Right atrium auricular region (tissue), 2 donors: ENCODE results near the gene LRRC4B. TPM values are rescaled to one million over a fixed set of nuclear protein-coding genes. Genes with fewer than 3 reads are reported as not detected.
A peak's percentile ranks its signal among the peaks of the same experiment; 100 is the strongest.

Source experiments
- DNase-seq: peaks from one replicate; pipeline ENCODE4 v3.0.0-alpha.2; 2019; ENCODE audit warnings: low spot score
- H3K27ac ChIP-seq, 2 donors: fragments of 200-600 bp; sonication (generic); 1 replicate in 1 of 2; 2 replicates in 1 of 2; pipeline ENCODE4 v1.5.1; 2016 to 2019
- H3K27me3 ChIP-seq, 2 donors: fragments of 200-600 bp; sonication (generic); one replicate each; pipeline versions ENCODE4 v1.5.1 to v1.6.0; 2017 to 2019
- H3K36me3 ChIP-seq: fragments of 200-600 bp; sonication (generic); one replicate; pipeline ENCODE4 v1.5.1; 2016
- H3K4me1 ChIP-seq, 2 donors: fragments of 200-600 bp; sonication (generic); one replicate each; pipeline versions ENCODE4 v1.5.1 to v1.6.0; 2017 to 2019
- H3K4me3 ChIP-seq, 2 donors: fragments of 200-600 bp; sonication (generic); 1 replicate in 1 of 2; 2 replicates in 1 of 2; pipeline ENCODE4 v1.5.1; 2017 to 2019; ENCODE audit warnings: mild to moderate bottlenecking in 1 of 2, moderate library complexity in 1 of 2
- H3K9me3 ChIP-seq, 2 donors: fragments of 200-600 bp; sonication (generic); one replicate each; pipeline ENCODE4 v1.5.1; 2019
- CTCF ChIP-seq, 2 donors: fragments of 200-600 bp; sonication (generic); IDR thresholded peaks; one replicate each; pipeline ENCODE4 v1.5.1; 2019; ENCODE audit warnings: antibody characterized with exemption in 2 of 2
- total RNA-seq, 2 donors: library from RNA; depleted of rRNA; stranded (reverse); fragments of >200 nt; gene quantifications; one replicate each; pipeline ENCODE4 v1.1.0, GENCODE V29; 2016

LRRC4B gene
- total RNA-seq, 2 donors from 2014 or later, result 1.6 to 2.0 TPM

DNA sequence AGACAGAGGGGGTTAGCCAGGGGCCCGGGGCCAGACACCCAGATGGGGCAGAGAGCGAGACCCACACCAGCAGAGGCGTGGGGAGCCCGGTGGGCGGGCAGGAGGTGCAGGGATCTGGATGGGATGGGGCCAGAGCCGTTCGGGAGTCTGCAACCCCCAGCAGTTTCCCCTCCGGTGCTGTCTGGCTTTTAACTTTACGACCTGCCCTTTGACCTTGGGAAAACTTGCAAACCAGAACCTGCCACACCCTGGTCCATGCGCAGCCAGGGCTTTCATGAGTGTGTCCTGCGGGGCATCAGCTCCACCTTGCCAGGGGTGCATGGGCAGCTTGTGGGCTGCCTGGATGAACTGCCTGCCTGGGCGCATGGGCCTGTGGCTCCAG is 67.1 kb downstream of the LRRC4B start:
- Histone ChIP-seq H3K27me3 (no peaks in the 10 kb centered on the region), H3K9me3 (no peaks in the 10 kb centered on the region), H3K36me3 (no peaks in the 10 kb centered on the region), H3K4me3 (peak overlapping the region; percentile 53 to 60), H3K4me1 (no peaks in the 10 kb centered on the region), H3K27ac (peak overlapping the region; percentile 87 to 94)
- DNase-seq, result no peak
- no peak for TF ChIP-seq CTCF (IDR thresholded peaks at IDR 0.05)

- no peak for TF ChIP-seq CTCF (IDR thresholded peaks at IDR 0.05)
- Histone ChIP-seq H3K27me3 (no peaks in the 10 kb centered on the region), H3K4me3 (peak overlapping the region; percentile 53 to 60), H3K36me3 (no peaks in the 10 kb centered on the region), H3K4me1 (no peaks in the 10 kb centered on the region), H3K27ac (peak overlapping the region; percentile 87 to 94), H3K9me3 (no peaks in the 10 kb centered on the region)
- DNase-seq, result no peak
These were observed 67.5 kb downstream of the LRRC4B start for GRCh38 chr19:50500753-50501151.

DNA sequence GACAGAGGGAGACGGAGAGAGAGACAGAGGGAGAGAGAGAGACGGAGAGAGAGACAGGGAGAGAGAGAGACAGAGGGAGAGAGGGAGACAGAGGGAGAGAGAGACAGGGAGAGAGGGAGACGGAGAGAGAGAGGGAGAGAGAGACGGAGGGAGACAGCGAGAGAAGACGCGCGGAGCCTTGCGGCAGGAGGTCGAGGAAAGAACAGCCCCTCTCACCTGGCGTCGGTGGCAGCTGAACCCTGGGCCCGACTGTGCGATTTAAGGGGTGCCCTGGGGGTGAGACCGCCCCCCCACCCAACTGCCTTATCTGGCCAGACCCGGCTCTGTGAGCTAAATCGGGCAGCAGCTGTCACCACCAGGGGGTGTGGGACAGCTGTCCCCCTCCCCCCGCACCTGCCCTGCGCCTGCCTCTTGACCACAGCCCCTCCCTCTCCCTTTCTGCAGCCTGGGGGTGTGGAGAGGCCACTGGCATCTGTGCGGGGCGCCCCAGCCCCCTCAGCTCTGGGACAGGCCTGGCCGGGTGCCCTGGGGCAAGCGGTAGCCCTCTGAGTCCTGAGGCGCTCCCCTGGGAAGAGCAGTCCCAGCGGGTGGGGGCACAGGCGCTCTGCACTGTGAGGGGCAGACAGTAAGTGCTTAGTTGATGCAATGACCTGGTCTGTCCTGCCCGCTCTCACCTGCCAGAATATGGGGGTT is 68.0 kb downstream of the LRRC4B start:
- H3K36me3 ChIP-seq, result no peaks in the 10 kb centered on the region
- peak overlapping the region; percentile 87 to 94 for H3K27ac ChIP-seq
- DNase-seq, result no peak
- H3K4me3 ChIP-seq, result peak overlapping the region; percentile 53 to 60
- TF ChIP-seq CTCF (IDR thresholded peaks at IDR 0.05), result peak; percentile 11
- H3K4me1 ChIP-seq, result no peaks in the 10 kb centered on the region
- no peaks in the 10 kb centered on the region for H3K9me3 ChIP-seq
- no peaks in the 10 kb centered on the region for H3K27me3 ChIP-seq

DNA sequence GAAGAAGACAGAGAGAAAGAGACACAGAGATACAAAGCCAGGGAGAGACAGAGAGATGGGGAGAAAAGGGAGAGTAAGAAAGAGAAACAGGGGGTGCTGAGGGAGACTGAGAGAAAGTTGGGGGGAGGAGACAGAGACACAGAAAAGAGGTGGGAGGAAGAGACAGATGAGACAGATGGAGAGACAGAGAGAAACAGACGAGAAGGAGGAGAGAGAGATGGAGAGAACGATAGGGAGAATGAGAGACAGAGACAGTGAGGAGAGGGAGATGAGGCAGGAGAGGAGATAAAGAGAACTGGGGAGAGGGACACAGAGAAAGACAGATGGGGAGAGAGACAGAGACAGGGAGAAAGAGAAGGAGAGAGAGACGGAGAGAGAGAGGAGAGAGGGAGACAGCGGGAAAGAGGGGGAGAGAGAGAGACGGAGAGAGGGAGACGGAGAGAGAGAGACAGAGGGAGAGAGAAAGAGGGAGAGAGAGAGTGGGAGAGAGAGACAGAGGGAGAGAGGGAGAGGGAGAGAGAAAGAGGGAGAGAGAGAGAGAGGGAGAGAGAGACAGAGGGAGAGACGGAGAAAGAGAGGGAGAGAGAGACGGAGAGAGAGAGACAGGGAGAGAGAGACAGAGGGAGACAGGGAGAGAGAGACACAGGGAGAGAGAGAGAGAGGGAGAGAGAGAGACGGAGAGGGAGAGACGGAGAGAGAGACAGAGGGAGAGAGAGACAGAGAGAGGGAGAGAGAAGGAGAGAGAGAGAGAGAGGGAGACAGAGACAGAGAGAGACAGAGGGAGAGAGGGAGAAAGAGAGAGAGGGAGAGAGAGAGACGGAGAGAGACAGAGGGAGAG is 69.8 kb downstream of the LRRC4B start:
- Histone ChIP-seq H3K9me3 (no peaks in the 10 kb centered on the region), H3K4me3 (peak overlapping the region; percentile 53 to 60), H3K27me3 (no peaks in the 10 kb centered on the region), H3K36me3 (no peaks in the 10 kb centered on the region), H3K27ac (peak overlapping the region; percentile 87 to 94), H3K4me1 (no peaks in the 10 kb centered on the region)
- peak in 1 of 2 donors; percentile 67 for TF ChIP-seq CTCF (IDR thresholded peaks at IDR 0.05)
- no peak for DNase-seq

GRCh38 chr19:50497022-50497405 is 71.2 kb downstream of the LRRC4B start:
- H3K4me3 ChIP-seq, result peak overlapping the region; percentile 53 to 60
- H3K4me1 ChIP-seq, result peaks cover 0 to 3% of the 10 kb centered on the region in 2 donors
- no peaks in the 10 kb centered on the region for H3K9me3 ChIP-seq
- no peak for TF ChIP-seq CTCF (IDR thresholded peaks at IDR 0.05)
- no peaks in the 10 kb centered on the region for H3K36me3 ChIP-seq
- no peaks in the 10 kb centered on the region for H3K27me3 ChIP-seq
- peak overlapping the region; percentile 87 to 94 for H3K27ac ChIP-seq
- DNase-seq, result no peak
